IMR-90 (cell line): ENCODE data around the gene STAC2. TPM values are rescaled to one million over a fixed set of nuclear protein-coding genes. Genes with fewer than 3 reads are reported as not detected.

ENCODE experiments used
- ATAC-seq: fragments of 200-7000 bp; cut with Tn5 transposase; 2 replicates; pipeline ENCODE4 v1.9.1; 2020; ENCODE audit warnings: low read depth, mild to moderate bottlenecking, moderate library complexity
- BruUV-seq: library from RNA; stranded (reverse); fragments of 400-500 nt; replicated peaks from 2 replicates; lab custom pipeline; 2021; lab: Mats Ljungman, UMichigan
- CTCF ChIA-PET: fragments of 300-600 bp; formaldehyde crosslinking; extraction: SDS; loops from one replicate; lab custom pipeline; 2021; ENCODE audit warnings: antibody characterized with exemption; lab: Yijun Ruan, JAX
- POLR2A ChIA-PET: fragments of 300-600 bp; sonication (Branson Sonifier 250); formaldehyde crosslinking; loops from one replicate; lab custom pipeline; 2022; ENCODE audit warnings: antibody characterized with exemption; ENCODE audit not compliant: unreplicated experiment; lab: Charles Lee
- DNase-seq: peaks from one replicate; pipeline ENCODE4 v3.0.0; 2013
- H2AFZ ChIP-seq: replicated peaks from 2 replicates; pipeline ENCODE3; 2013; ENCODE audit warnings: low read length, mild to moderate bottlenecking; ENCODE audit not compliant: poor library complexity
- H2AK5ac ChIP-seq: 2 replicates; pipeline ENCODE4 v1.6.1; 2013; ENCODE audit warnings: low read depth, low read length, inconsistent platforms
- H2AK9ac ChIP-seq: replicated peaks from 2 replicates; pipeline ENCODE3; 2013; ENCODE audit warnings: mild to moderate bottlenecking, low read depth, low read length, moderate library complexity; ENCODE audit not compliant: poor library complexity
- H2BK120ac ChIP-seq: 2 replicates; pipeline ENCODE4 v1.6.1; 2013; ENCODE audit warnings: low read depth, low read length, inconsistent platforms
- H2BK15ac ChIP-seq: 3 replicates; pipeline ENCODE4 v1.6.1; 2013; ENCODE audit warnings: low read depth, low read length, inconsistent platforms
- H2BK20ac ChIP-seq: 2 replicates; pipeline ENCODE4 v1.6.1; 2013; ENCODE audit warnings: low read depth, mild to moderate bottlenecking, inconsistent platforms, low read length, moderate library complexity
- H2BK5ac ChIP-seq: 2 replicates; pipeline ENCODE4 v1.6.1; 2013; ENCODE audit warnings: mild to moderate bottlenecking, low read depth, low read length, inconsistent platforms; ENCODE audit not compliant: poor library complexity, severe bottlenecking
- H3K14ac ChIP-seq: replicated peaks from 2 replicates; pipeline ENCODE4 v1.6.1; 2013; ENCODE audit warnings: low read depth, low read length, inconsistent platforms
- H3K18ac ChIP-seq: 2 replicates; pipeline ENCODE4 v1.6.1; 2013; ENCODE audit warnings: low read depth, low read length, control low read depth
- H3K23ac ChIP-seq: 2 replicates; pipeline ENCODE4 v1.6.1; 2013; ENCODE audit warnings: low read depth, low read length, inconsistent platforms
- H3K27ac ChIP-seq: 2 replicates; pipeline ENCODE4 v1.5.1; 2013; ENCODE audit warnings: mild to moderate bottlenecking, control low read depth, low read length; ENCODE audit not compliant: insufficient read depth
- H3K27me3 ChIP-seq: 2 replicates; pipeline ENCODE4 v1.6.1; 2013; ENCODE audit warnings: low read length; ENCODE audit not compliant: control insufficient read depth, insufficient read depth
- H3K36me3 ChIP-seq: 2 replicates; pipeline ENCODE4 v1.6.1; 2013; ENCODE audit warnings: low read length, mixed read lengths; ENCODE audit not compliant: control insufficient read depth, insufficient read depth
- H3K4ac ChIP-seq: 2 replicates; pipeline ENCODE4 v1.6.1; 2013; ENCODE audit warnings: low read depth, low read length, inconsistent platforms
- H3K4me1 ChIP-seq: 2 replicates; pipeline ENCODE4 v1.6.1; 2013; ENCODE audit warnings: low read length, mixed read lengths; ENCODE audit not compliant: control insufficient read depth, insufficient read depth
- H3K4me2 ChIP-seq: 2 replicates; pipeline ENCODE4 v1.6.1; 2013; ENCODE audit warnings: low read depth, mild to moderate bottlenecking, control low read depth, low read length, moderate library complexity
- H3K4me3 ChIP-seq: 2 replicates; pipeline ENCODE4 v1.5.1; 2013; ENCODE audit warnings: low read depth, mild to moderate bottlenecking, control low read depth, low read length, moderate library complexity; ENCODE audit not compliant: insufficient read depth
- H3K56ac ChIP-seq: 2 replicates; pipeline ENCODE4 v1.6.1; 2013; ENCODE audit warnings: low read length, inconsistent platforms; ENCODE audit not compliant: insufficient read depth; ENCODE audit errors: extremely low read depth
- H3K79me1 ChIP-seq, 2 experiments: 2 replicates each; pipeline ENCODE4 v1.6.1; 2013; ENCODE audit warnings: low read length in 2 of 2, inconsistent platforms in 1 of 2, low read depth in 1 of 2
- H3K9ac ChIP-seq: 2 replicates; pipeline ENCODE4 v1.6.1; 2013; ENCODE audit warnings: low read depth, low read length, control low read depth
- H3K9me1 ChIP-seq: 2 replicates; pipeline ENCODE4 v1.6.1; 2013; ENCODE audit warnings: low read length, inconsistent platforms; ENCODE audit not compliant: insufficient read depth
- H3K9me3 ChIP-seq: 2 replicates; pipeline ENCODE4 v1.6.1; 2013; ENCODE audit warnings: low read length; ENCODE audit not compliant: control insufficient read depth, insufficient read depth
- H4K20me1 ChIP-seq: 2 replicates; pipeline ENCODE4 v1.6.1; 2013; ENCODE audit warnings: low read length, inconsistent platforms; ENCODE audit not compliant: insufficient read depth
- H4K5ac ChIP-seq: 2 replicates; pipeline ENCODE4 v1.6.1; 2013; ENCODE audit warnings: mild to moderate bottlenecking, low read depth, low read length, control low read depth
- H4K8ac ChIP-seq, 2 experiments: 2 replicates each; pipeline ENCODE4 v1.6.1; 2013; ENCODE audit warnings: low read depth in 2 of 2, low read length in 2 of 2, control low read depth in 1 of 2, inconsistent platforms in 1 of 2
- H4K91ac ChIP-seq: 2 replicates; pipeline ENCODE4 v1.6.1; 2013; ENCODE audit warnings: low read depth, low read length, inconsistent platforms; ENCODE audit not compliant: insufficient read depth
- BHLHE40 ChIP-seq: fragments of 150-350 bp; IDR thresholded peaks from 2 replicates; pipeline ENCODE4 v1.6.1; 2016; ENCODE audit warnings: mild to moderate bottlenecking, low read depth, low read length
- CEBPB ChIP-seq: IDR thresholded peaks from 2 replicates; pipeline ENCODE4 v1.6.1; 2012; ENCODE audit warnings: low read depth, low read length, improper control_type of control experiment
- CHD1 ChIP-seq: IDR thresholded peaks from 2 replicates; pipeline ENCODE4 v1.6.1; 2012; ENCODE audit warnings: low read depth, low read length, improper control_type of control experiment
- CTCF ChIP-seq: conservative IDR thresholded peaks from 2 replicates; pipeline ENCODE4 v1.5.1; 2012; ENCODE audit warnings: mild to moderate bottlenecking, low read depth, low read length, improper control_type of control experiment
- ELK1 ChIP-seq: fragments of 150-350 bp; IDR thresholded peaks from 2 replicates; pipeline ENCODE4 v1.6.1; 2016; ENCODE audit warnings: low read depth, mild to moderate bottlenecking, low read length, moderate library complexity, borderline replicate concordance
- FOS ChIP-seq: fragments of 150-350 bp; IDR thresholded peaks from 2 replicates; pipeline ENCODE4 v1.6.1; 2016; ENCODE audit warnings: low read depth, low read length
- MAFK ChIP-seq: IDR thresholded peaks from 2 replicates; pipeline ENCODE4 v1.6.1; 2012; ENCODE audit warnings: low read depth, low read length, improper control_type of control experiment
- MAZ ChIP-seq: IDR thresholded peaks from 2 replicates; pipeline ENCODE4 v1.6.1; 2012; ENCODE audit warnings: low read depth, mild to moderate bottlenecking, low read length, improper control_type of control experiment, moderate library complexity, borderline replicate concordance
- MXI1 ChIP-seq: IDR thresholded peaks from 2 replicates; pipeline ENCODE4 v1.6.1; 2012; ENCODE audit warnings: low read depth, mild to moderate bottlenecking, low read length, moderate library complexity, borderline replicate concordance
- NFE2L2 ChIP-seq: fragments of 150-350 bp; IDR thresholded peaks from 2 replicates; pipeline ENCODE4 v1.6.1; 2016; ENCODE audit warnings: low read depth, mild to moderate bottlenecking, low read length
- POLR2A ChIP-seq: IDR thresholded peaks from 2 replicates; pipeline ENCODE4 v1.6.1; 2012; ENCODE audit warnings: mild to moderate bottlenecking, low read depth, low read length
- RAD21 ChIP-seq: IDR thresholded peaks from 2 replicates; pipeline ENCODE4 v1.6.1; 2012; ENCODE audit warnings: low read length, improper control_type of control experiment
- RCOR1 ChIP-seq: IDR thresholded peaks from 2 replicates; pipeline ENCODE4 v1.6.1; 2012; ENCODE audit warnings: mild to moderate bottlenecking, low read length, improper control_type of control experiment; ENCODE audit not compliant: insufficient replicate concordance
- RFX5 ChIP-seq: IDR thresholded peaks from 2 replicates; pipeline ENCODE4 v1.8.0; 2012; ENCODE audit warnings: low read depth, mild to moderate bottlenecking, low read length, moderate library complexity
- SMC3 ChIP-seq: fragments of 150-350 bp; IDR thresholded peaks from 2 replicates; pipeline ENCODE4 v1.6.1; 2016; ENCODE audit warnings: low read depth, mild to moderate bottlenecking, antibody characterized with exemption, low read length, moderate library complexity
- USF2 ChIP-seq: fragments of 150-350 bp; IDR thresholded peaks from 2 replicates; pipeline ENCODE4 v1.6.1; 2017; ENCODE audit warnings: mild to moderate bottlenecking, antibody characterized with exemption, low read length, low read depth
- WGBS, 2 experiments: methylation state at CpG; one replicate each; pipeline versions ENCODE4 v1.1.5 to v1.1.7; 2013; ENCODE audit warnings: missing lambda C conversion rate in 2 of 2; ENCODE audit not compliant: insufficient read length in 1 of 2; ENCODE audit errors: extremely low coverage in 2 of 2; 5-methylcytosine and 5-hydroxymethylcytosine counted together
- dilution Hi-C: fragments of 300-500 bp; cut with HindIII; formaldehyde crosslinking; loops from one replicate; pipeline ENCODE4 v1.14.3; 2018; ENCODE audit warnings: low sequenced_read_pairs; ENCODE audit not compliant: unreplicated experiment
- in situ Hi-C: fragments of 300-500 bp; cut with MboI; formaldehyde crosslinking; loops from 3 replicates; pipeline ENCODE4 v1.14.3; 2019; ENCODE audit warnings: low sequenced_read_pairs, inconsistent platforms, mixed read lengths
- intact Hi-C: fragments of 100-400 bp; cut with micrococcal nuclease; formaldehyde crosslinking; loops from 2 replicates; pipeline ENCODE4 v1.10.0; 2022
- polyA plus RNA-seq, 3 experiments: library from polyadenylated mRNA; depleted of rRNA; stranded (reverse); fragments of >200 nt; gene quantifications; 2 replicates each; pipeline ENCODE4 v1.2.3, GENCODE V29; 2012; ENCODE audit warnings: low replicate concordance in 1 of 3
- total RNA-seq: library from RNA; depleted of rRNA; stranded (reverse); fragments of >200 nt; gene quantifications from 2 replicates; pipeline ENCODE4 v1.2.3, GENCODE V29; 2012

The STAC2 gene
- total and polyA plus RNA-seq, 2 of the 4 experiments (the other 2 are of a cell fraction), result 0.02 TPM; not detected in 1

GRCh38 chr17:39183720-39184119, 42.0 kb downstream of the STAC2 start:
- DNase-seq (no peak), ATAC-seq (no peak)
- no peak overlapping the region for H2BK120ac ChIP-seq
- H3K27me3 ChIP-seq, result no peaks in the 10 kb centered on the region
- ChIA-PET POLR2A (interaction anchor here (0.6 kb wide), 1 partner anchor 16 kb away, joined by 5 read pairs; no protein-coding TSS in a partner anchor), CTCF (interaction anchor here (1.4 kb wide), 1 partner anchor 19 kb away, joined by 3 read pairs; no protein-coding TSS in a partner anchor)
- WGBS, 2 experiments, result 62% methylated on average over 2 of the region's 10 CpGs; no CpG with 5 or more reads in 1 of the 2 experiments
- no peak overlapping the region for H2BK20ac ChIP-seq
- no peak overlapping the region for H2AK5ac ChIP-seq
- H3K56ac ChIP-seq, result no peak overlapping the region
- no peak overlapping the region for H2AFZ ChIP-seq
- TF ChIP-seq ELK1 (no peak), CEBPB (no peak), SMC3 (no peak), BHLHE40 (no peak), POLR2A (no peak), RFX5 (no peak), MAZ (no peak), USF2 (no peak), FOS (no peak), CTCF (no peak), NFE2L2 (no peak), MAFK (no peak), RCOR1 (no peak), RAD21 (no peak), CHD1 (no peak), MXI1 (no peak)
- H2AK9ac ChIP-seq, result no peak overlapping the region
- intact Hi-C loops, result no loop called here
- peaks cover 48% of the 10 kb centered on the region for H3K36me3 ChIP-seq
- no peak overlapping the region for H3K4ac ChIP-seq
- in situ Hi-C loops, result no loop called here
- H3K79me1 ChIP-seq, result peaks cover 0 to 10% of the 10 kb centered on the region in 2 experiments; a peak in 1 of 4 replicates
- no peaks in the 10 kb centered on the region for H3K9me1 ChIP-seq
- no peaks in the 10 kb centered on the region for H3K9me3 ChIP-seq
- no peak overlapping the region for H3K18ac ChIP-seq
- H3K27ac ChIP-seq, result no peak overlapping the region
- no peak overlapping the region for H3K23ac ChIP-seq
- H3K4me2 ChIP-seq, result no peak overlapping the region
- no peak overlapping the region for H4K5ac ChIP-seq
- no peak overlapping the region for H3K9ac ChIP-seq
- H3K14ac ChIP-seq, result no peak overlapping the region
- H3K4me3 ChIP-seq, result no peak overlapping the region
- no peak overlapping the region for H4K91ac ChIP-seq
- dilution Hi-C loops, result no loop called here
- H2BK15ac ChIP-seq, result no peak overlapping the region
- no peaks in the 10 kb centered on the region; the same call in 1 of the 2 replicates for H4K20me1 ChIP-seq
- BruUV-seq, result no TSS peak
- no peak overlapping the region for H2BK5ac ChIP-seq
- no peaks in the 10 kb centered on the region for H3K4me1 ChIP-seq
- H4K8ac ChIP-seq, result no peak overlapping the region
